Panc1 (cell line): ENCODE measurements around the gene KRTAP10-10. TPM values are rescaled to one million over a fixed set of nuclear protein-coding genes. Genes with fewer than 3 reads are reported as not detected.

ENCODE experiments used
- ATAC-seq: fragments of 200-7000 bp; cut with Tn5 transposase; 2 replicates; pipeline ENCODE4 v1.9.1; 2020; ENCODE audit warnings: mild to moderate bottlenecking, moderate library complexity
- BruUV-seq: library from RNA; stranded (reverse); fragments of 400-500 nt; replicated peaks from 2 replicates; lab custom pipeline; 2021; lab: Mats Ljungman, UMichigan
- CTCF ChIA-PET: fragments of 300-600 bp; sonication (Branson Sonifier 250); formaldehyde crosslinking; loops from one replicate; lab custom pipeline; 2022; ENCODE audit warnings: antibody characterized with exemption; lab: Charles Lee
- POLR2A ChIA-PET: fragments of 300-600 bp; sonication (Branson Sonifier 250); formaldehyde crosslinking; loops from one replicate; lab custom pipeline; 2022; ENCODE audit warnings: antibody characterized with exemption; lab: Charles Lee
- DNase-seq: peaks from one replicate; pipeline ENCODE4 v3.0.0-alpha.2; 2010; ENCODE audit warnings: low read depth, low spot score
- H3K27ac ChIP-seq: 2 replicates; pipeline ENCODE4 v1.5.1; 2011; ENCODE audit warnings: mild to moderate bottlenecking, low read length, inconsistent platforms
- H3K27me3 ChIP-seq: fragments of 200-500 bp; sonication (Bioruptor generic); 2 replicates; pipeline ENCODE4 v1.6.0; 2014; ENCODE audit warnings: low read length, inconsistent platforms; ENCODE audit not compliant: control insufficient read depth, insufficient read depth
- H3K36me3 ChIP-seq: fragments of 200-500 bp; sonication (Bioruptor generic); 2 replicates; pipeline ENCODE4 v1.5.1; 2014; ENCODE audit warnings: inconsistent platforms, mild to moderate bottlenecking, low read length, moderate library complexity; ENCODE audit not compliant: control insufficient read depth, insufficient read depth
- H3K4me1 ChIP-seq: 2 replicates; pipeline ENCODE4 v1.5.1; 2011; ENCODE audit warnings: inconsistent platforms, mild to moderate bottlenecking, low read length, moderate library complexity; ENCODE audit not compliant: control insufficient read depth, insufficient read depth
- H3K4me3 ChIP-seq, 2 experiments: 2 replicates each; pipeline ENCODE4 v1.5.1; 2011 to 2012; ENCODE audit warnings: low read depth in 2 of 2, low read length in 2 of 2, mild to moderate bottlenecking in 2 of 2, inconsistent platforms in 1 of 2, moderate library complexity in 1 of 2
- H3K9me3 ChIP-seq: fragments of 200-500 bp; sonication (Bioruptor generic); 2 replicates; pipeline ENCODE4 v1.5.1; 2014; ENCODE audit warnings: low read depth, mild to moderate bottlenecking, inconsistent platforms, low read length, moderate library complexity; ENCODE audit not compliant: control insufficient read depth, insufficient read depth
- POLR2AphosphoS5 ChIP-seq: IDR thresholded peaks from 2 replicates; pipeline ENCODE4 v1.6.1; 2012; ENCODE audit warnings: mild to moderate bottlenecking, low read depth, low read length, moderate library complexity
- REST ChIP-seq, 2 experiments: IDR thresholded peaks; 2 replicates each; pipeline ENCODE4 v1.6.1; 2011 to 2012; ENCODE audit warnings: low read depth in 2 of 2, control low read depth in 1 of 2, low read length in 1 of 2, mild to moderate bottlenecking in 1 of 2, moderate library complexity in 1 of 2; ENCODE audit not compliant: insufficient read depth in 1 of 2
- SIN3A ChIP-seq: IDR thresholded peaks from 2 replicates; pipeline ENCODE4 v1.6.1; 2012; ENCODE audit warnings: low read depth, mild to moderate bottlenecking, low read length, moderate library complexity, borderline replicate concordance; ENCODE audit not compliant: insufficient read depth
- TCF7L2 ChIP-seq: IDR thresholded peaks from 2 replicates; pipeline ENCODE4 v1.6.1; 2011; ENCODE audit warnings: mild to moderate bottlenecking, low read depth, low read length, inconsistent platforms
- in situ Hi-C: cut with HindIII; loops from 2 replicates; pipeline ENCODE4 v1.10.0; 2016; ENCODE audit warnings: low sequenced_read_pairs, low pct_unique_long_range_greater_than_20kb
- intact Hi-C: fragments of 100-400 bp; cut with micrococcal nuclease; formaldehyde crosslinking; loops from one replicate; pipeline ENCODE4 v1.10.0; 2022; ENCODE audit not compliant: unreplicated experiment
- total RNA-seq: library from RNA; stranded (reverse); gene quantifications from one replicate; pipeline ENCODE4 v1.2.1, GENCODE V29; 2021; ENCODE audit not compliant: unreplicated experiment
- TF ChIP-seq, protein P1 (sequence below): fragments of 450-650 bp; IDR thresholded peaks from 2 replicates; pipeline ENCODE4 v1.5.1; 2017; ENCODE audit warnings: mild to moderate bottlenecking

The KRTAP10-10 gene
- total RNA-seq, 1 experiment from 2014 or later = not detected

- intact Hi-C loops = no loop called here
Measured at GRCh38 chr21:44615466-44615865, 21.7 kb upstream of the KRTAP10-10 start.

DNA sequence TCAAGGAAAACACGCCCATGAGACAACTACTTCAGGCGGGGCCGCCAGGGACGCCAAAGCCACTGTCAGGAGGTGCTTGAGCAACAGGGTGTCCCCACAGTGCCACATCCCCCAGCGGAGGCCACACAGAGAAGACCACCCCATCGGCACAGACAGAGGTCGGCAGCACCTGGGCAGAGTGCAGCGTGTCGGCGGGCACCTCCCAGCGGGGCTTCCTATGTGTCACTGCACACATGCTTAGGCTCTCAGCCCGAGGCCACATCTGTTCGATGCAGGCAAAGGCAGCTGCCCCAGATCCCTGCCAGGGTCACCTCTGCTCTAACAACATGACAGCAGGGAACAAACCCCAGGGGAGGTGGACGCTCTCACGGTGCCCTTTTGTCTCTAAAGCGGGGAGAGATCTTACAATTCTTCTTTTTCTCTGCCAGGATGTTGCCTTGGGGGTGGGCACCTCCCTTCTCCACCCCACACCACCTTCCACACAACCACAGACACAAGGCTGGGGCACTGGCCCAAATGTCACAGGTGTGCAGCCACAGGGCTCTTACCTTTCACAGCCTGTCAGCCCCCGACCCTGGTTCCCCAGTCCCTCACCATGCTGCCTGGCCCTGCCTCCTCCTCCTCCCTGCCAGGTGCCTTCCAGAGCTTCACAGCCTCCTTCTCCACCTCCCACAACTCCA lies 21.1 kb upstream of the KRTAP10-10 start:
- intact Hi-C loops = no loop called here

More at GRCh38 chr21:44615466-44615865, 21.7 kb upstream of the KRTAP10-10 start:
- Histone ChIP-seq H3K27me3 (no peaks in the 10 kb centered on the region), H3K36me3 (no peaks in the 10 kb centered on the region), H3K27ac (no peak overlapping the region), H3K4me3 (no peak overlapping the region), H3K9me3 (no peaks in the 10 kb centered on the region; the same call in 1 of the 2 replicates), H3K4me1 (no peaks in the 10 kb centered on the region)
- in situ Hi-C loops = no loop called here
- ChIA-PET CTCF (no interaction called here), POLR2A (no interaction called here)
- BruUV-seq = no TSS peak
- TF ChIP-seq TCF7L2 (no peak), POLR2AphosphoS5 (no peak), REST (IDR thresholded peaks at IDR 0.05; ENCODE audit: insufficient read depth in 1 of 2, low read depth in 2 of 2, low read length in 1 of 2) (no peak), SIN3A (no peak)
- TF ChIP-seq, protein P1, sequence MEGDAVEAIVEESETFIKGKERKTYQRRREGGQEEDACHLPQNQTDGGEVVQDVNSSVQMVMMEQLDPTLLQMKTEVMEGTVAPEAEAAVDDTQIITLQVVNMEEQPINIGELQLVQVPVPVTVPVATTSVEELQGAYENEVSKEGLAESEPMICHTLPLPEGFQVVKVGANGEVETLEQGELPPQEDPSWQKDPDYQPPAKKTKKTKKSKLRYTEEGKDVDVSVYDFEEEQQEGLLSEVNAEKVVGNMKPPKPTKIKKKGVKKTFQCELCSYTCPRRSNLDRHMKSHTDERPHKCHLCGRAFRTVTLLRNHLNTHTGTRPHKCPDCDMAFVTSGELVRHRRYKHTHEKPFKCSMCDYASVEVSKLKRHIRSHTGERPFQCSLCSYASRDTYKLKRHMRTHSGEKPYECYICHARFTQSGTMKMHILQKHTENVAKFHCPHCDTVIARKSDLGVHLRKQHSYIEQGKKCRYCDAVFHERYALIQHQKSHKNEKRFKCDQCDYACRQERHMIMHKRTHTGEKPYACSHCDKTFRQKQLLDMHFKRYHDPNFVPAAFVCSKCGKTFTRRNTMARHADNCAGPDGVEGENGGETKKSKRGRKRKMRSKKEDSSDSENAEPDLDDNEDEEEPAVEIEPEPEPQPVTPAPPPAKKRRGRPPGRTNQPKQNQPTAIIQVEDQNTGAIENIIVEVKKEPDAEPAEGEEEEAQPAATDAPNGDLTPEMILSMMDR = no peak
- DNase-seq (no peak), ATAC-seq (no peak)

More for the DNA sequence above, 21.1 kb upstream of the KRTAP10-10 start:
- no peak overlapping the region for H3K4me3 ChIP-seq
- POLR2A ChIA-PET = no interaction called here
- in situ Hi-C loops = no loop called here
- H3K4me1 ChIP-seq = no peaks in the 10 kb centered on the region
- CTCF ChIA-PET = no interaction called here
- no peaks in the 10 kb centered on the region for H3K36me3 ChIP-seq
- no peak overlapping the region for H3K27ac ChIP-seq
- no peaks in the 10 kb centered on the region for H3K27me3 ChIP-seq
- H3K9me3 ChIP-seq = no peaks in the 10 kb centered on the region; the same call in 1 of the 2 replicates
- DNase-seq (no peak), ATAC-seq (no peak)
- TF ChIP-seq, protein P1 = no peak
- TF ChIP-seq POLR2AphosphoS5 = no peak
- TF ChIP-seq TCF7L2 = no peak
- no peak for TF ChIP-seq SIN3A
- no peak for TF ChIP-seq REST (IDR thresholded peaks at IDR 0.05; ENCODE audit: insufficient read depth in 1 of 2, low read depth in 2 of 2, low read length in 1 of 2)
- BruUV-seq = no TSS peak
